GM19463 (cell line): ENCODE data around the gene KLF13.

Experiments used
- ATAC-seq: cut with Tn5 transposase; IDR thresholded peaks from one replicate; pipeline ENCODE4 v1.9.1; 2021; ENCODE audit warnings: mild to moderate bottlenecking, moderate library complexity; ENCODE audit not compliant: unreplicated experiment

KLF13 gene

DNA sequence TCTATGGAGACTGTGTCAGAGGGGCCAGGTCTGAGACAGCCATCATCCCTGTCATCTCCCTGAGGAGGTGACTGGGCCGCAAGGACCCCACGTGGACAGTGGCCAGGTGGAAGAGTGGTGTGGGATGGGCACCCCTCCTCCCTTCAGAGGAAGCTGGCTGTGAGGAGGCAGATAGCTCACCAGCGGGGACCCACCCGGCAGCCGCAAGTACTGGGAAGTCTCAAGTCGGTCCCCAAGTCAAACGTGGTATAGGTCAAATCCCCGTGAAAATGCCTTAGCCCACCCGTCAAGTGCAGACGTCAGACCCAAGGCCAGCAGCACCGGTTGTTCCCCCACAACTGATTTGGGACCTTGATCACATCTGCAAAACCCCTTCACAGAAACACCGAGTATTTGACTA is 12.3 kb upstream of the KLF13 start:
- ATAC-seq: no peak

DNA sequence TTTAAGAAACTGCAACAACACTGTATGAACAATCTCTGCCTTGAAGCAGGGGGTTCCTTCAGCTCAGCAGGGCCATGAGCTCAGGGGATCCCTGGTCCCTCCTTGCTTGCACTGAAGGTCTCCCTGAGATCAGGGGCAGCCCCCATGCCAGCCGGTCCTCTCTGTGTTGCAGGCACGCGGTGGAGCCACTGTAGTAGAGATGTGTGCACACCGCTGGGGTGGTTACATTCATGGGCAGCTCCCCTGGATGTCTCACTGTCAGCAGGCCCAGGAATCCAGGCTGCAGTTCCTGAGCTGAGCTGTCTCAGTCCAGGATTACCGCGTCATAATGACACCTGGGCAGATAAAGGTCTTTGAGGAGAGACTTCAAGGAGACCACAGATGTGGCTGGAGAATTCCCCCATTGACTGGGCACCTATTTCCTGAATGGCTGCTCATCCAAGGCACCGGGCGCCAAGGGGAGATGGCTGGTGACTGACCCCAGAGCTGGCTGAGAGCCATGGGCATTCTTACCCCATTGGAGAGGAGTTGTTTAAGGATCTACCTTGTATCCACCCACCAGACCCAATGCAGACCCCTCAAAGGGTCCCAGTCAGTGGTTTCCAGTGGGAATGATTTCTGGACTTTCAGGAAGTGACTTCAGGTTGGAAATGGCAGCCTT is 10.4 kb upstream of the KLF13 start:
- no peak for ATAC-seq

DNA sequence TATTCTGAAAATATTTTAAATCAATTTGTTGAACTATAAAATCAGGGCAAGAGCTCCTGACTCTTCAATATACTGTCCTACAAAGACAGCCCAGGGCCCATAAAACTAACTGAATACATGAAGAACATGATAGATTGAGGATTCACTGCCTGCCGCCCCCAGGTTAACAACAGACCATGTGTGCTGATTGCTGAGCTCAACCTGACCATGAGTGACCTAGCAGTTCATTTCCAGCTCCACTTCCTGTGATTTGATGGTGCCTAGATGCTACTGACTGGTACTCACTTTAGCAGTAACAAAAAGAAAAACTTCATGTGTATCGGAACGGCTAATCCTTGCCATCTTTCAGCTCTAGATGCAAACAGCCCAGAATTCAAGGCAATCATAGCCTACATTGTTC is 9.6 kb upstream of the KLF13 start:
- ATAC-seq: no peak

DNA sequence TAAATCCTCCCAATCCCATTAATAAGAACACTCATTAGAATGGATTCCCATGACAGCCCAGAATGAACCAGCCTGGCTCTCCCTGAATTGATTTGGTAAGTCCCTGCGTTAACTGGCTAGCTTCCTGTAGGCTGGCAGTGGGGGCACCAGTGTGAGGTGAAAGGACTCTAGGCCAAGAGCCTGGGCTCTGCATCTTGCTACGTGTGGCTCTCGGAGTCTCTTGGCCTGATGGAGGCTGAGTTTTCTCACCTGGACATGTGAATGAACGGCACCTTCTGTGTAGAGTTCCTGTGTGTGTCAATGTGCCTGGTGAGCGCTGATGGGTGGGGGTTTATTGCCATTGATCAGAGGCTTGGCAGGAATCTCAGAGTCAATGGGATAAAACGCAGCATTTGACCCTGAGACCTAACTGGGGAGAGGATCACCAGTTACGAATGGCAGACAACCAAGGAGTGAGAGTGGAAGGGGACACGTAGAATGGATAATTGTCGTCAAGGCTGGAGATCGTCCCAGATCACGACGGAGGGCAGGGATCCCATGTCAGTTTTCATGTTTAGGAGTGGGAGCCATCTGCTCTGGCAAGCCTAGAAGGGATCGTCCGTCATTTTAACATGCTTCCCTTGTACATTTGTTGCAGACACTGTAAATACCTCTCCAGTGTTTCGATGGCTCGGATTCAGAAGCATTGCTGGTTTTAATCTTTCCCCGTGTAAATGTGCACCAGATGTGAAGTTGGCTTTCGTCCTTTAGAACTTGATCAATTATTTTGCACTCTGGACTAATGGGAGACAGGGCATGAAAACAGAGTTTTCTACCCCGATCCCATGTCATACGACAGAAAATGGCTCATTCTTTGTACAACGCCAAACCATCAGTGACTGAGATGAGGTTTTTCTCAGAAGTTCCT is 9.0 kb upstream of the KLF13 start:
- no peak for ATAC-seq

DNA sequence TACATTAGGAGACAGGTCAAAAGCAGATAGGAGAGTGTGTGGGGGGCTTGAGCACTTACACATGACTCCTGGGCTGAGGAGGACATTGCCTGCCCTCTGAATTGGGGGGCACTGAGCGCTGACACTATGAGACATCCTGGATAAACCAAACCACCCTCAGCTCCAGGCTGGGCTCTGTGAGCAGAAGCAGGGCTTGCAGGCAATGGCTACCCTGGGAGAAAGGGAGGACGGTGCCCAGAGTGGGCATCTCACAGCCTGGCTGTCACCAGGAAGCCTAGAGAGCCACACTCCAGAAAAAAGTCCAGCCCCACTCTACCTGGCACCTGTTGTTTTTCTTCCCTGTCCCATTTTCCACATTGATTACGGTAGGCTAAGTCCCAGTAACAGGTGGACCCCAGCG is 8.2 kb upstream of the KLF13 start:
- no peak for ATAC-seq

DNA sequence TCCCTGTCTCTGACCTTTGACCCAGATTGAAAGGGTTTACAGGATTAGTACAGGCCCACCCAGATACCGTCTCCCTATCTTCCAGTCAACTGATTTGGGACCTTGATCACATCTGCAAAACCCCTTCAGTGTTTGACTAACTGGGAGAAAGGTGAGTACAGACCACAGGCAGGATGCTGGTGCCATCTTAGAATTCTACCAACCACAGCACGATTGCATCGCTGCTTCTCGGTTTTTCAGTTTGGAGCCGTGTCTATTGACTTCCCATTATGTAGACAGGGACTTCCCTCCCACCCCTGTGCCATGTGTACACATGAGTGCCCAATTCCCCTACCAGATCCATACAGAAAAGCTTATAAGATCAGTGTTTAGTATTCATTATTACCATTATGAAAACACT is 6.6 kb upstream of the KLF13 start:
- no peak for ATAC-seq

DNA sequence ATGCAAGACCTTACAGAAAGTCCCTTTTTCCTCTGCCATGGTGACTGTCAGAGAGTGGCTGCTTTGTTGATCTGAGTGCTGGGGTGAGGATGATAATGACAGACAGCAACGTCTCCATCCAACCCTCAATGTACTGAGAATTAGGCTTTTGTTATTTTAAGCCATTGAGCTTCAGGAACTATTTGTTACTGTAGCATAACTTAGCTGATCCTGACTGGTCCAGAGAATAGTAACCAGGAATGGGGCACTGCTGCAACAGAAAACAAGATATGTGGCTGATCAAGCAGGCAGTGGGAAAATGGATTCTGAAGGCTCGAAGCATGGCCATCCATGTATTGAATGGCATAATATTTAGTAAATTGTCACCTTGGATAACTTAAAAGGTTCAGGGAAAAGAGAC is 5.2 kb upstream of the KLF13 start:
- ATAC-seq: no peak

DNA sequence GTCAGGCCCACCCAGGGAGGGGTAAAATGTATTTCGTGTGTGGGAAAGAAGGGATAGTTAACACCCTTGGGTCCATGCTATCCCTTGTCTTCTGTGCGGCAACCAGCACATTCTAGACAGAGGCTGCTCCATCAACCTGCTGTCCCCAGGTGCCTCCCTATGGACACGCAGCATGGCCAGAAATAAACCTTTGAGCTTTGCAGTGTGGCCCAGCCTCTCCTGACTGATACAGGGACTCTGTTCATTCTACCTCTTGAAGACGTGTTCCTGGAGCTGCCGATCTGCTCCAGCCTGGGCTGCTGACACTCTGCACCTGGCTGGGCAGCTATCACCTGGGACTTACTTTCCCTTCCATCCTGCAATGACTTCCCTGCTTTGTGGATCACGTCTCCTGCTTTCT is 4.1 kb upstream of the KLF13 start:
- ATAC-seq: no peak

DNA sequence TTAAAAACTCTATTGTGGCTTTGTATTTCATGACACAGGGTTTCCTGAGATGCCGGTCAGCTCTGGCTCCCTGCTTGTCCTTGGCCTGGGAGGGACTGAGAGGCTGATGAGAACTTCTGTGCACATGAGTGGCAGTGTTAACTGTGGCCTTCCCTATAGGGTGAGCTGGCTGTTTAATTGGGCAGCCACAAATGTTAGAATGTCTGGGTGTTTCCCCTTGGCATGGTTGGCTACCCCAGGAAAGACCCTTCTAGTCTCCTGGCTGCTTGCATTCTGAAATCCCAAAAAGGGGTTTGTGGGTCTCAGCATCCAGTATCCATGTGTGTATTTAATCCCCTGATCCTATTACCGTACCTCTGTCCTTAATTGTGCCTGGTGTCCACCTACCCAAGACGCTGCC is 3.0 kb upstream of the KLF13 start:
- no peak for ATAC-seq

DNA sequence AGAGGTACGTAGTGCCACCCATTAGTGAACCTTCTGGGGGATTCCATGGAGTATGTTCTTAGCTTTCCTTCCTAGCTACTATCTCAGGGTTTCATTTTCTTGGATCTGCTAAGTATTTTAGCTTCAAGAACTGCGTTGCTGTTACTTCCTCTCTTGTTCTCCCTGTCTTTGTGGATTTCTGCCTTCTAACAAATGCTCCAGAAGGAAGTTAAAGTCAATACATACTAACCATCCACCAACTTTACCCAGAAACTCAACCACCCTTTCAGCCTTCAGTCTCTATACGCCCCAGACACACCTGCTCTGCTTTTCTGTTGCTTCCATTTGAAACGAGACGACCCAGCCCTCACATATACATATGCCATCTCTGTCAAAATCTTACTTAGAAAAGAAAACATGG is 2.4 kb upstream of the KLF13 start:
- no peak for ATAC-seq

DNA sequence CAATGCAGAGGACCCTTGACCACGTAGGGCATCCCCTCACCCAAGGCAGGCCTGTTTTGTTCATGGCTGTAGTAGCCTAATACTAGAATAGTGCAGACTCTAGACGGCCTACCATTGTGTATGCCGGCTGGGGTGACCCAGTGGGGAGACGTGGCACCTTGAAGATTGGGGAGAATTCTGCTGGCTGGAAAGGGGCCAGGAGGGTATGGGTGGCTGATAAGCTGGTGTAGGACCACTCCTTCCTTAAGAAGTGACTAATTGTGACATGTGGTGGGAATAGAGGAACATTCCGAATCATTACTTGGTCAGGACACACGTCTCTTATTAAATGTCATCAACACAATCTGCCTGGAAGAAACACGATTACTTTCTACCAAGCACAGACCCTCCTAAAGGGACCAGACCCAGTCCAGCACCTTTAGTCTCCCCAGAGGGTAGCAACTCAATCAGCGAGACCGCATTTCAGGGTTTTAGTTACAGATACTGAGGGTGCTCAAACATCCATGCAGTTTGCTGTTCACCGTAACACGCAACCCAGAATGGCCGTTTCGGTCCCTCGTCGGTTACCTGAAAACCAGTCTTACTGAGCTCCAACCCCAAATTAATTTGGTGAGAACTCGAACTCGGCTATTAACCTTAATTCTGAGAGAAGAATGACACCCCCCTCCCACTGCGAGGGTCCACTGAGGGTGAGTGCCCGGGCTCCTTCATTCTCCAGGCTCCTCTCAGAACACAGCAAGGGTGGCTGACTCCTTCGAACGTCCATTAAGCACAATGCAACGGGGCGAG is 1.6 kb upstream of the KLF13 start:
- no peak for ATAC-seq

DNA sequence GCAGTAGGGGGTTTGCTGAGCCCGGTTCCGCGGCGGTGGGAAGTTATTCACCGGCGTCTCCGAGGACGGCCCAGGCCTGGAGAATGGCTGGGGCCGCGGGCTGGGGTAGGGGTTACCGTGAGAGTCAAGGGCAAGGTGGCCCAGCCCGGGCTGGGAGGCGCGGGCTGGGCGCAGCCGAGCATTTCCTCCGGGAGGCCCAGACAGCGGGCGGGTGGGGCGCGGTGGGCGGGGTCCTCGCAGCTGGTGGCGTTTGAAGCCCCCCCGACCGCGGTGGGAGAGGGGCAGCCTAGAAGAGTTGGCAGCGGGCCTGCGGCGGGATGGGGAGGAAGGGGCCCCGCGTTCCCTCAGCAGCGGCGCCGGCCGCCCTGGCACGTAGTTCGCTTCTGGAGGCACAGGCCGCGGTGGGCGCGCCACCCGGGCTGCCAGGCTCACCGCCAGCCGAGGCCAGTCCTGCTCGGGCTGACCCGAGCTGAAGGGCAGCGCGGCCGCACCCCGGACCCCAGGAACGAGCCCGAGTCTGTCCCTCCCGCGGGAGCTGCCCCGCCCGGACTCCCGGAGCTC is 960 bp upstream of the KLF13 start:
- no peak for ATAC-seq

DNA sequence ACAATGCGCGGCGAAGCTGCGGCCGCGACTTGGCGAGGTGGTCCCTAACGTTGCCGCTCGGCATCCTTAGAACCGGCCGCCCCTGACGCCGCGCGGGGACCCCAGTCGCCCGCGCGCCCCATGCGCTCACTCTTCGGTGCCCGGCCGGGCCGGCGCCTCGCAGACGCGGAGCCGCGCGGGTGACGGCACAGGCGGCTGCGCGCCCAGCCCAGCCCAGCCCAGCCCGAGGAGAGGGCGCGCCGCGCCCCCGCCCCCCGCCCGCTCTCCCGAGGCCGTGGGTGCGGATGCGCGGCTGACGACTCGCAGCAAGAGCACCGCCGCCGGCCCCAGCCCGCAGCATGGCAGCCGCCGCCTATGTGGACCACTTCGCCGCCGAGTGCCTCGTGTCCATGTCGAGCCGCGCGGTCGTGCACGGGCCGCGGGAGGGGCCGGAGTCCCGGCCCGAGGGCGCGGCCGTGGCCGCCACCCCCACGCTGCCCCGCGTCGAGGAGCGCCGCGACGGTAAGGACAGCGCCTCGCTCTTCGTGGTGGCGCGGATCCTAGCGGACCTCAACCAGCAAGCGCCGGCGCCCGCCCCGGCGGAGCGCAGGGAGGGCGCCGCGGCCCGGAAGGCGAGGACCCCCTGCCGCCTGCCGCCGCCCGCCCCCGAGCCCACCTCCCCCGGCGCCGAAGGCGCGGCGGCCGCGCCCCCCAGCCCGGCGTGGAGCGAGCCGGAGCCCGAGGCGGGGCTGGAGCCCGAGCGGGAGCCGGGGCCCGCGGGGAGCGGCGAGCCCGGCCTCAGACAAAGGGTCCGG is 437 bp downstream of the KLF13 start:
- peak; percentile 19 for ATAC-seq

DNA sequence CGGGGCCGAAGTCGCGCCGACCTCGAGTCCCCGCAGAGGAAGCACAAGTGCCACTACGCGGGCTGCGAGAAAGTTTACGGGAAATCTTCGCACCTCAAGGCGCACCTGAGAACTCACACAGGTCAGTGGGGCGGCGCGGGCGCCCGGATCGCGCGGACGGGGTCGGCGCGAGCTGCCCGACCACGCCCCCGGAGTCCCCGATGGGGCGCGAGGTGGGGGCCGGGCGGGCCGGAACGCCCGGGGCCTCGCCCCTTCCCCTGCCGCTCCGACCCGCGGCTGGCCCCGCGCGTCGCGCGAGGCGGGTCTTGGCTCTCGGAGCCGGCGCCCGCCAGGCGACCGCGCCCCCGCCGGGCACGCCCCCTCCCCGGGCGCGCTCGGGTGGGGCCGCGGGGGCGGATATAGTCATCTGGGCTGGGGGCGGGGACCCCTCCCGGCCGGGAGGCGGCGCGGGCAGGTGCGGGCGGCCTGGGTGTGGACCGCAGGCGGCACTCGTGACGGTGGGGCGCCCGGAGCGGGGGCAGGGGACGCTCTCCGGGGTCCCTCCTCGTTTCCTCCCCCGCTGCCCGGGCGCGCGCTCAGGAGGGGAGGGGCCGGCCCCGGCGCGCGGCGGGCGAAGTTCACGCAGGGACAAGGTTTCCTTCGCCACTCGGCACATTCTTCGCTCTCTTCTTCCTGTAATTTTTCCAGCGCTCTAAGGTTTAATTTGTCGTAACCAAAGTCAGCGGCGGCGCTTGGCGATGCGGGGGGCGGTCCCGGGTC is 1.2 kb downstream of the KLF13 start:
- peak; percentile 7 for ATAC-seq

DNA sequence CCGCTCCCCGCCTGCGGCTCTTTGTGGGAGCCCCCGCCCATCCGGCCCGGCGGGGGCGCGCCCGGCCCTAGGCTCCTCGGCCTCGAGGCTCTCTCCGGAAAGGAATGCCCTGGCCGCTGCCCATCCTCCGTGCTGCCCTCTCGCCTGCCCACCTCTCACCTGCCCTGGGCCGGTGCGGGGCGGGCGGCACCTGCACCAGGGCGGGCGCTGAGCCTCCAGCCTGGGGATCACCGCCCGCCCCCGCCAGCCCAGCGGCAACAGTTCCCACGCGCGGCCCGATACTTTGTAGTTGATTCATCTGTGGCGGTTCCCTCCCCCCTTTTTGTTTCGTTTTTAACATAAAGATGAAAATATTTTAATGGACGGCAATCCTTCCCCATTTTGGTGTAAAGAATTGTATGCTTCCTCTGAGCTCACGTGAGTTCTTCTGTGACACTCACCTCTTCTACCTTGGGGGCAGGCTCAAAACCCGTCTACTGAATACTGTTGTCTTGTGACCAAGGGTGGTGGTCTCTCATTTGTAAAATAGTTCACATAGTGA is 1.9 kb downstream of the KLF13 start:
- no peak for ATAC-seq

DNA sequence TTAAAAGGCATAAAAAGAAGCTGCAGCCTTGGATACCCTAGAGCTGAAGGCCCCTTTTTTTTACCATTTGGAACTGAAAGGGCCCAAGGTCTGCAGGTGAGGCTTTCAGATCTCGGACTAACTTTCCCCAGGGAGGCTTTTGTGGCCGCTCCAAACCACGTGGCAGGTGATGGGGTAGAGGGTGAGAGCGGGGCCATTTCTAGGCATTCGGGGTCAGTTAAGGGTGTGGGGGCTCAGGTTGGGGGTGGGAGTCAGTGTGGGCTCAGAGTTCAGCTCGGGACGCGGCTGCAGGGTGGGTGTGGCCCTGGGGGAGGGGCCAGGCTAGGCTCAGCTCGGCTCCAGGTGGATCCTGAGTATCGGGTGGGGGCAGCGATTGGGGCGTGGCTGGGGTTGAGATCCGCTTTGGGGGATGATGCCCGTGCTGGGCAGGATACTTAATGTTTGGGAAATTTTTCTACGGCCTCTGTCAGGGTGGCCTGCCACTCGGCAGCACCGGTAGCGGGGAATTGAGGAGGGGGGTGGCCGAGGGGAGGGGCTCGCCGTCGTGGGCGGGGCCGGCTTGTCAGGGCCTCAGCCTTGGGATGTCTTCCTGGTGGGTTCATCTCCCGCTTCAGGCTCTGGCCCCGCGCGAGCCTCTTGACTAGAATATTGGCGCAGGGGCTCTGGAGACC is 2.5 kb downstream of the KLF13 start:
- ATAC-seq: no peak

DNA sequence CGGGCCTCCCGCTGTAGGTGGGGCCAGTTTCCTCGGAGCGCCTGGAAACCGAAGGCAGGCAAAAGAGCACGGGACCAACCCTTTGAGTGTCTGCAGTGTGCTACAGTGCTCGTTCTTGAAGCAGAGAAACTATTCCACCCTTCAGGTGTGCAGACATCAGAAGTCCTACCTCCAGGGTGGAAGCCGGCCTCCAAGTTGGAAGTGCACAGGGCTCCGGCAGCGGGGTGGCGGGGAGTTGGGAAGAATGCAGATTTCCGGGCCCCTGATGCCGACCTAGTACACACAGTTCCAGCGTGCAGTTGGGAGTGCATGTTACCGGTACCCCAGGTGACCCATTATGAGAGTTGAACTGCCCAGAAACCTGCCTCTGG is 3.0 kb downstream of the KLF13 start:
- no peak for ATAC-seq

DNA sequence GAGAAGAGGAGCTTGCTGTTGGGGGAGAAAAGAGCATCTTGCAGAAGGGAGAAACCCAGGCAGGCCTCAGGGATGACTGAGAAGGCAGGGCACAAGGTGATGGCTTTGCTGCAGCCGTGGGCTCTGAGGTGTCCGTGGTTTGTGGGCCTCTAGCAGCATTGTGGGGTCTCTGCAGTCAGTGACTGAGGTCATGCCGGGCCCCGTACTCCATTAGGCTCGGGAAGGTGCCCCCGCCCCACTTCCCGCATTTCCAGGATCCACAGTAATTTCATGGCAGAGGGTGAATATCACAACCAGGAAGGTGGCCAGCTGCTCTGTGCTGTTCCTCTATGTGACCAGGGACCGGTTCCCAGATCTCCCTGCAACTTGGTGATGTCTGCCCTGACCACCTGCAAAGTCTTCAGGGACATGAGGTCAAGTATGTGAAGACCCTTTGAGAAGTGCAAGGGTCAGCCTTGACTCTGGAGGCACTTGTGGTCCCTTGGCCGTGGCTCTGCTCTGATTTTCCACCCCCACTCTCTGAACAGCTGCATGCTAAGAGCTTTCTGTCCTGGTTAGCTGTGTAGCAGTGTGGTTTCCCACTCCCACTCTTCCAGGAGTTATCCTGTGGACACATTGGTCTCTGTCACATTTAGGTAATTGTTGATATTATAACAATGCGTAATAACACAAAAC is 3.6 kb downstream of the KLF13 start:
- no peak for ATAC-seq

DNA sequence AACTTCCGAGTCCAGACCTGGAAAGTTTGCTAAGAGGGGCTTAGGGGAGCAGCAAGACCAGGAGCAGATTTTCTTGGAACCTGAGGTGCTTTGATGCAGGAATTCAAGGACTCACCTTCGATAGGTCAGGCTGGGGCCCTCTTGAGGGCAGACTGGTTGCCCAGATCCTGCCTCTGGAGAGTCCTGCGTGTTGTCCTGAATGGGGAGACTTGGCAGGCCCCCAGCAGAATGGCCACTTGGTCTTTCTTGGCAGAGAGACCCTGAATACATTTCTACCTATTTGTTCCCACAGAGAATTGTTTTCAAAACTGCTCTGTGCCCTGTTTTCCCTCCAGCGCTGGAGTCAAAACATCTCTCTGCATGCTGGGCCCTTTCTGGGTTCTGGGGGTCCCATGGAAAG is 4.2 kb downstream of the KLF13 start:
- no peak for ATAC-seq
